ENCODE results near the gene HEXIM2. TPM values are rescaled to one million over a fixed set of nuclear protein-coding genes. Genes with fewer than 3 reads are reported as not detected.

Gene HEXIM2
- total and polyA plus RNA-seq, 2 of the 13 experiments (the other 11 are each of a cell fraction or from before 2014, with no cell fraction given): 27.1 to 32.4 TPM

DNA sequence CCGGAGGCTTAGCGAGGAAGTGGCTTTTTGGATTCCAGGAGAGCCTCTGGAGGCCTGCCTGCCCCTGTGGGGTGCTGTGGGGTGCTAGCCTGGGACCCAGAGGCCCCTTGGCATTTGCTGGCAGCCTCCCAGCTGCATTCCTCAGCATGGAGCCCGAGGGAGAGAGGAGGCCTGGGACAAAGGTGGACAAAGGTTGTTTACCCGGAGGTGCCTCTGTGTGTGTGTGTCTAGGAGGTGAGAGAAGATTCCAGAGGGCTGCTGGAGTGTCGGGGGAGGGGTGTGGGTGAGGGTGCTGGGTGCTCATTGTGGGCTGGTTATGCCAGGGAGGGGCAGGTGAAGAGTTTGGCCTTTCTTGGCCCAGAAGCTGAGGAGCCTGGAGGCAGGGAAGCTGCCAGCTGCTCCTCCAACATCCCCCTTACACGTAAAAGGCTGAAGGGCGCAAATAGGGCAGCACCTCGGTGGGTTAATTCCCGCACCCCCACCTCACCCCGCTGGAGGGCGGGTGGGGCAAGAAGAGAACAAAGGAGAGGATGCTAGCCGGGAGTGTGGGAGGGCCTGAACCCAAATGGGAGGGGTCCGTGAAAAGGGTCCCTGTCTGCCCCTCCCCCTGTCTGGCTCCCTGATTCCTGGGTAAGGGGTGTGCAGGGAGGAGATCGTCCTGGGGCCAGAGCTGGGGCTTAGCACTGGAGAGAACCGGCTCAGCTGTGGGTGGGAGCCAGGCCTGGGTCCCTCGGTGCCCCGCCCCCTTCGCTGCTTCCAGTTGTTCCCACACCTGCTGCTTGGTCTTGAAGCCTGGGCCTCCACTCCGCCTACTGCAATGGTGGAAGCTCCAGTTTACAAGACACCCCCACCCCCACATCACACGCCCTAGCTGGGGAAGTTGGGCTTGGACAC is 9.9 kb downstream of the HEXIM2 start (continued):
- TF ChIP-seq PBX2 (CRISPR knock-in tag; IDR thresholded peaks at IDR 0.05) (no peak), ZNF883 (CRISPR knock-in tag; IDR thresholded peaks at IDR 0.05; ENCODE audit: not compliant biosample characterization) (no peak), ATF1 (CRISPR knock-in tag; IDR thresholded peaks at IDR 0.05) (no peak), KDM2A (CRISPR knock-in tag; IDR thresholded peaks at IDR 0.05; ENCODE audit: borderline replicate concordance, low read depth) (peak; percentile 59; the same call in 1 of the 2 replicates), ELF1 (CRISPR knock-in tag; IDR thresholded peaks at IDR 0.05) (0 out of 2 replicates have a peak, but pooled peaks have one; percentile 24), ZNF564 (CRISPR knock-in tag; IDR thresholded peaks at IDR 0.05) (peak; percentile 84; the same call in 1 of the 2 replicates), PITX1 (CRISPR knock-in tag; IDR thresholded peaks at IDR 0.05) (peak; percentile 23; the same call in 1 of the 2 replicates), ATF2 (CRISPR knock-in tag; IDR thresholded peaks at IDR 0.05) (0 out of 2 replicates have a peak, but pooled peaks have one; percentile 29), ZNF558 (CRISPR knock-in tag; IDR thresholded peaks at IDR 0.05; ENCODE audit: borderline replicate concordance) (peak; percentile 81; the same call in 1 of the 2 replicates), MTF1 (CRISPR knock-in tag; IDR thresholded peaks at IDR 0.05) (no peak), GATAD1 (CRISPR knock-in tag; IDR thresholded peaks at IDR 0.05) (peak; percentile 52; the same call in 1 of the 2 replicates), ZNF619 (CRISPR knock-in tag; IDR thresholded peaks at IDR 0.05) (peak; percentile 84; the same call in 1 of the 2 replicates), ZNF280D (CRISPR knock-in tag; IDR thresholded peaks at IDR 0.05) (no peak), MTA1 (CRISPR knock-in tag; IDR thresholded peaks at IDR 0.05; ENCODE audit: borderline replicate concordance) (peak; percentile 97), KDM3A (CRISPR knock-in tag; IDR thresholded peaks at IDR 0.05; ENCODE audit: low read depth) (peak; percentile 49; the same call in 1 of the 2 replicates), NRL (CRISPR knock-in tag; IDR thresholded peaks at IDR 0.05; ENCODE audit: borderline replicate concordance) (peak; percentile 47), SAFB2 (CRISPR knock-in tag; IDR thresholded peaks at IDR 0.05; ENCODE audit: borderline replicate concordance, low read depth) (peak; percentile 25; the same call in 1 of the 2 replicates), ZNF513 (CRISPR knock-in tag; conservative IDR thresholded peaks at IDR 0.05) (no peak)
